Endodermal cell (in vitro differentiated cells): Measurements from ENCODE around the gene LTBP1. TPM values are rescaled to one million over a fixed set of nuclear protein-coding genes. Genes with fewer than 3 reads are reported as not detected.

Experiments used
- DNase-seq: peaks from one replicate; pipeline ENCODE4 v3.0.0-alpha.2; 2017
- H3K27ac ChIP-seq: 2 replicates; pipeline ENCODE4 v1.5.1; 2013; ENCODE audit warnings: mild to moderate bottlenecking, low read depth, low read length, moderate library complexity
- H3K27me3 ChIP-seq: 2 replicates; pipeline ENCODE4 v1.6.1; 2013; ENCODE audit warnings: mild to moderate bottlenecking, low read length, moderate library complexity; ENCODE audit not compliant: insufficient read depth, control insufficient read depth, poor library complexity, severe bottlenecking
- H3K36me3 ChIP-seq: 2 replicates; pipeline ENCODE4 v1.7.0; 2013; ENCODE audit warnings: mild to moderate bottlenecking, low read length, moderate library complexity; ENCODE audit not compliant: control insufficient read depth, insufficient read depth
- H3K4me1 ChIP-seq: one replicate; pipeline ENCODE4 v1.7.0; 2013; ENCODE audit warnings: low read length; ENCODE audit not compliant: control insufficient read depth, insufficient read depth
- H3K4me3 ChIP-seq: 2 replicates; pipeline ENCODE4 v1.5.1; 2013; ENCODE audit warnings: mild to moderate bottlenecking, low read length, moderate library complexity
- H3K9ac ChIP-seq: 2 replicates; pipeline ENCODE4 v1.6.1; 2013; ENCODE audit warnings: mild to moderate bottlenecking, low read length, moderate library complexity; ENCODE audit not compliant: poor library complexity, severe bottlenecking; ENCODE audit errors: extremely low read depth
- H3K9me3 ChIP-seq: 2 replicates; pipeline ENCODE4 v1.6.1; 2013; ENCODE audit warnings: mild to moderate bottlenecking, low read length, moderate library complexity; ENCODE audit not compliant: control insufficient read depth
- H3K27ac Mint-ChIP-seq: 2 replicates; pipeline ENCODE4 v1.8.0; 2020; ENCODE audit warnings: mixed read lengths
- H3K27me3 Mint-ChIP-seq: 2 replicates; pipeline ENCODE4 v1.8.0; 2021; ENCODE audit warnings: mild to moderate bottlenecking, mixed read lengths; ENCODE audit not compliant: insufficient read depth
- H3K36me3 Mint-ChIP-seq: 2 replicates; pipeline ENCODE4 v1.8.0; 2020; ENCODE audit warnings: low read depth, mixed read lengths
- H3K4me1 Mint-ChIP-seq: 2 replicates; pipeline ENCODE4 v1.8.0; 2020; ENCODE audit warnings: mixed read lengths
- H3K4me3 Mint-ChIP-seq: 2 replicates; pipeline ENCODE4 v1.8.0; 2020; ENCODE audit warnings: mild to moderate bottlenecking, moderate library complexity, mixed read lengths
- H3K9me3 Mint-ChIP-seq: 2 replicates; pipeline ENCODE4 v1.8.0; 2020; ENCODE audit warnings: mild to moderate bottlenecking, mixed read lengths
- WGBS, 2 experiments: methylation state at CpG; one replicate each; pipeline versions ENCODE4 v1.1.5 to v1.1.7; 2013; ENCODE audit warnings: missing lambda C conversion rate in 2 of 2, mixed read lengths in 1 of 2; ENCODE audit not compliant: insufficient coverage in 1 of 2, insufficient read length in 1 of 2; 5-methylcytosine and 5-hydroxymethylcytosine counted together
- total RNA-seq, 2 donors: library from RNA; stranded (reverse); fragmentation: NEBNext Ultra II Directional in 1 of 2; extraction: Animal tissue kit (Norgen Biotek cat#: 25700) in 1 of 2; gene quantifications; 2 replicates in 1 of 2; 3 replicates in 1 of 2; pipeline ENCODE4 v1.2.1, GENCODE V29; 2021
- TF ChIP-seq, protein P1 (sequence below): fragments of 200-600 bp; sonication (generic); conservative IDR thresholded peaks from 2 replicates; pipeline ENCODE4 v1.5.0; 2021; ENCODE audit warnings: antibody characterized with exemption, mild to moderate bottlenecking

The LTBP1 gene
- total RNA-seq, 2 donors from 2014 or later = 43.2 to 43.4 TPM

DNA sequence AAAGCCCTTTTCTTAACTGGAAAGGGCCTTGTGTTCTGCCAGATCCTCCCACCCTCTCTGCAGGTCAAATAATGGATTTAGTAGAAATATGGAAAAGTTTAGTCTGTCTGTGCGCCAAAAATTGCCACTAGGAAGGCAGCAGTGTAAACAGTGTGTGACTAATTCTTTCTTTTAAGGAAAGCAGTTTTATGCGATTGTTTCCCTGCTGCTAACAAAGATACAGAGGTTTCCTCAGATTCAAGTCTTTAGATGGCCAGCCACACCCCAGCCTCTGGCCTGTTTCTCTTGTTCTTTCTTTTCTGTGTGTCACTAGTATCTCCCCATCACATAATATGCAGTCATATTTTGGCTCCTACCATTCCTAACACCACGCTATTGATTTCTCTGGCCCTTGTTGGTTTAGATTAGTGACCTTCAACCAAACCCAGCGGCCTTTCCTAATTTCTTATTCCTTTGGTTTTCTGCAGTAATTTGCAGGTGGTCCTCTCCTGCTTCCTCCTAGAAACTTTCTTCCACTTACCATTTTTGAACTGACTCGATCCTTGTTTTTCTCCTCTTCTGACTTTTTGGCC is 157.4 kb downstream of the LTBP1 start:
- Histone ChIP-seq H3K27me3 (no peaks in the 10 kb centered on the region), H3K4me3 (no peak overlapping the region), H3K4me1 (no peaks in the 10 kb centered on the region), H3K9ac (no peak overlapping the region), H3K27ac (no peak overlapping the region), H3K9me3 (no peaks in the 10 kb centered on the region), H3K36me3 (no peaks in the 10 kb centered on the region)
- Mint-ChIP-seq H3K4me1 (peaks cover 12% of the 10 kb centered on the region), H3K27ac (no peak overlapping the region), H3K9me3 (no peaks in the 10 kb centered on the region), H3K4me3 (no peak overlapping the region), H3K27me3 (no peaks in the 10 kb centered on the region), H3K36me3 (no peaks in the 10 kb centered on the region)
- 87 to 88% methylated on average over 4 to 5 of the region's 5 CpGs for WGBS, 2 experiments
- DNase-seq = no peak
- TF ChIP-seq, protein P1, sequence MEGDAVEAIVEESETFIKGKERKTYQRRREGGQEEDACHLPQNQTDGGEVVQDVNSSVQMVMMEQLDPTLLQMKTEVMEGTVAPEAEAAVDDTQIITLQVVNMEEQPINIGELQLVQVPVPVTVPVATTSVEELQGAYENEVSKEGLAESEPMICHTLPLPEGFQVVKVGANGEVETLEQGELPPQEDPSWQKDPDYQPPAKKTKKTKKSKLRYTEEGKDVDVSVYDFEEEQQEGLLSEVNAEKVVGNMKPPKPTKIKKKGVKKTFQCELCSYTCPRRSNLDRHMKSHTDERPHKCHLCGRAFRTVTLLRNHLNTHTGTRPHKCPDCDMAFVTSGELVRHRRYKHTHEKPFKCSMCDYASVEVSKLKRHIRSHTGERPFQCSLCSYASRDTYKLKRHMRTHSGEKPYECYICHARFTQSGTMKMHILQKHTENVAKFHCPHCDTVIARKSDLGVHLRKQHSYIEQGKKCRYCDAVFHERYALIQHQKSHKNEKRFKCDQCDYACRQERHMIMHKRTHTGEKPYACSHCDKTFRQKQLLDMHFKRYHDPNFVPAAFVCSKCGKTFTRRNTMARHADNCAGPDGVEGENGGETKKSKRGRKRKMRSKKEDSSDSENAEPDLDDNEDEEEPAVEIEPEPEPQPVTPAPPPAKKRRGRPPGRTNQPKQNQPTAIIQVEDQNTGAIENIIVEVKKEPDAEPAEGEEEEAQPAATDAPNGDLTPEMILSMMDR = no peak

DNA sequence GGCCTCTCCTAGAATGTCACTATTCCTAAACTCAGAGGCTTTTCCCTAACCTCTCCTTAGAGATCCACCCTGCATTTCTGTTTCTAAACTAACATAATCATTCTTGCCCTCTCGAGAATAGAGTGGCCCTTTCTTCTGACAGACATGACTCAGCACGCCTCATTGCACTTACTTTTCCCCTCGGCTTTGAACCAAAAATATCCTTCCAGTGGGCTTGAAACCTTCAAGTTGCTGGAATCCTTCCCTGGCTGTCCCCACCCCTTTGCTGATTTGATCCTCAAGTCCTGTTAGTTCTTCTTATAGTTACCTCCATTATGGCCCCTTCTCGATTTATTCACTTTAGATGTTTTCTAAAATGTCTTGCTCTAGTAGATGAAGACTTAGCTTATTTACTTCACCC is 158.0 kb downstream of the LTBP1 start:
- H3K27me3 ChIP-seq = no peaks in the 10 kb centered on the region
- H3K4me3 Mint-ChIP-seq = no peak overlapping the region
- H3K36me3 Mint-ChIP-seq = no peaks in the 10 kb centered on the region
- H3K4me3 ChIP-seq = no peak overlapping the region
- H3K27me3 Mint-ChIP-seq = no peaks in the 10 kb centered on the region
- no peak overlapping the region for H3K27ac Mint-ChIP-seq
- H3K9me3 Mint-ChIP-seq = no peaks in the 10 kb centered on the region
- H3K4me1 ChIP-seq = no peaks in the 10 kb centered on the region
- WGBS, 2 experiments = 88 to 90% methylated on average over 3 to 4 of the region's 4 CpGs
- no peak overlapping the region for H3K9ac ChIP-seq
- DNase-seq = no peak
- H3K9me3 ChIP-seq = no peaks in the 10 kb centered on the region
- H3K27ac ChIP-seq = no peak overlapping the region
- TF ChIP-seq, protein P1 = no peak
- H3K4me1 Mint-ChIP-seq = peaks cover 12% of the 10 kb centered on the region
- H3K36me3 ChIP-seq = no peaks in the 10 kb centered on the region

DNA sequence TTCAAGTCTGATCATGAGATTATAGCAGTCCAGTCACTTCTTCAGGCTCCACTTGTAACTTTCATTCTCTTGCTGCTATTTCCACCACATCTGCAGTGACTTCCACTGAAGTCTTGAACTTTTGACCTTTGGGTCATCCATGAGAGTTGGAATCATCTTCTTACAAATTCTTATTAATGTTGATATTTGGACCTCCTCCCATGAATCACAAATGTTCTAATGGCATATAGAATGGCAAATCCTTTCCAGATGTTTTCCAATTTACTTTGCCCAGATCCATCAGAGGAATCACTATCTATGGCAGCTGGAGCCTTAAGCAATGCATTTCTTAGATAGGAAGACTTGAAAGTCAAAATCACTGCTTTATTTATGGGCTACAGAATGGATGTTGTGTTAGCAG is 159.4 kb downstream of the LTBP1 start:
- Histone ChIP-seq H3K36me3 (no peaks in the 10 kb centered on the region), H3K4me1 (no peaks in the 10 kb centered on the region), H3K4me3 (no peak overlapping the region), H3K9ac (no peak overlapping the region), H3K27me3 (no peaks in the 10 kb centered on the region), H3K27ac (no peak overlapping the region), H3K9me3 (no peaks in the 10 kb centered on the region)
- Mint-ChIP-seq H3K27me3 (no peaks in the 10 kb centered on the region), H3K9me3 (no peaks in the 10 kb centered on the region), H3K4me3 (no peak overlapping the region), H3K36me3 (peaks cover under 1% of the 10 kb centered on the region), H3K4me1 (peaks cover 9% of the 10 kb centered on the region), H3K27ac (no peak overlapping the region)
- TF ChIP-seq, protein P1 = no peak
- DNase-seq = no peak
